ENCODE results near the gene PHOX2B. TPM values are rescaled to one million over a fixed set of nuclear protein-coding genes. Genes with fewer than 3 reads are reported as not detected.
A peak's percentile ranks its signal among the peaks of the same experiment; 100 is the strongest.

PHOX2B gene
- total RNA-seq, result not detected

- no peak for DNase-seq
- Mint-ChIP-seq H3K27ac (peak within 1 kb of the TSS; percentile 16), H3K36me3 (peaks cover 4% of the 10 kb centered on the region), H3K27me3 (peaks cover 93% of the 10 kb centered on the region), H3K4me1 (peaks cover 4% of the 10 kb centered on the region), H3K9me3 (peaks cover 3% of the 10 kb centered on the region), H3K4me3 (no peak within 1 kb of the TSS)
Measured at GRCh38 chr4:41748571-41749475, at the start of gene PHOX2B. Gene PHOX2B (minus strand): TSS chr4:41748725. CDS start chr4:41748610, 115 bp downstream.

- H3K4me3 Mint-ChIP-seq, result no peak overlapping the region
- H3K27me3 Mint-ChIP-seq, result peaks cover 10% of the 10 kb centered on the region
- H3K4me1 Mint-ChIP-seq, result no peaks in the 10 kb centered on the region
- H3K27ac Mint-ChIP-seq, result no peak overlapping the region
- H3K9me3 Mint-ChIP-seq, result no peaks in the 10 kb centered on the region
- DNase-seq, result no peak
- no peaks in the 10 kb centered on the region for H3K36me3 Mint-ChIP-seq
Measured at GRCh38 chr4:41797260-41797659, 48.7 kb upstream of the PHOX2B start.

GRCh38 chr4:41796545-41797210 lies 48.2 kb upstream of the PHOX2B start:
- H3K27ac Mint-ChIP-seq, result no peak overlapping the region
- no peak for DNase-seq
- no peaks in the 10 kb centered on the region for H3K9me3 Mint-ChIP-seq
- H3K4me1 Mint-ChIP-seq, result no peaks in the 10 kb centered on the region
- H3K27me3 Mint-ChIP-seq, result peaks cover 5% of the 10 kb centered on the region
- no peak overlapping the region for H3K4me3 Mint-ChIP-seq
- no peaks in the 10 kb centered on the region for H3K36me3 Mint-ChIP-seq

- Mint-ChIP-seq H3K4me3 (no peak overlapping the region), H3K27me3 (peaks cover 8% of the 10 kb centered on the region), H3K4me1 (no peaks in the 10 kb centered on the region), H3K9me3 (no peaks in the 10 kb centered on the region), H3K36me3 (no peaks in the 10 kb centered on the region), H3K27ac (no peak overlapping the region)
- DNase-seq, result no peak
Measured at GRCh38 chr4:41795796-41796385, 47.4 kb upstream of the PHOX2B start.

GRCh38 chr4:41792166-41792565 lies 43.6 kb upstream of the PHOX2B start:
- H3K4me3 Mint-ChIP-seq, result no peak overlapping the region

GRCh38 chr4:41791557-41791956 lies 43.0 kb upstream of the PHOX2B start:
- Mint-ChIP-seq H3K27me3 (peaks cover 13% of the 10 kb centered on the region), H3K4me1 (no peaks in the 10 kb centered on the region), H3K4me3 (no peak overlapping the region), H3K27ac (no peak overlapping the region), H3K9me3 (no peaks in the 10 kb centered on the region), H3K36me3 (no peaks in the 10 kb centered on the region)
- no peak for DNase-seq

More at GRCh38 chr4:41792166-41792565, 43.6 kb upstream of the PHOX2B start:
- Mint-ChIP-seq H3K9me3 (no peaks in the 10 kb centered on the region), H3K36me3 (no peaks in the 10 kb centered on the region), H3K27ac (no peak overlapping the region), H3K4me1 (no peaks in the 10 kb centered on the region), H3K27me3 (peaks cover 13% of the 10 kb centered on the region)
- DNase-seq, result no peak

GRCh38 chr4:41787931-41788330 lies 39.4 kb upstream of the PHOX2B start:
- no peak for DNase-seq
- H3K27ac Mint-ChIP-seq, result no peak overlapping the region
- peaks cover 16% of the 10 kb centered on the region for H3K27me3 Mint-ChIP-seq
- no peak overlapping the region for H3K4me3 Mint-ChIP-seq
- H3K9me3 Mint-ChIP-seq, result no peaks in the 10 kb centered on the region
- H3K4me1 Mint-ChIP-seq, result no peaks in the 10 kb centered on the region
- H3K36me3 Mint-ChIP-seq, result no peaks in the 10 kb centered on the region

- H3K9me3 Mint-ChIP-seq, result no peaks in the 10 kb centered on the region
- H3K4me3 Mint-ChIP-seq, result no peak overlapping the region
- no peaks in the 10 kb centered on the region for H3K36me3 Mint-ChIP-seq
- H3K27me3 Mint-ChIP-seq, result peaks cover 11% of the 10 kb centered on the region
- DNase-seq, result no peak
- no peak overlapping the region for H3K27ac Mint-ChIP-seq
- no peaks in the 10 kb centered on the region for H3K4me1 Mint-ChIP-seq
Measured at GRCh38 chr4:41785665-41786064, 37.1 kb upstream of the PHOX2B start.

GRCh38 chr4:41784191-41784979 lies 35.9 kb upstream of the PHOX2B start:
- Mint-ChIP-seq H3K36me3 (no peaks in the 10 kb centered on the region), H3K4me1 (no peaks in the 10 kb centered on the region), H3K4me3 (no peak overlapping the region), H3K27me3 (peaks cover 7% of the 10 kb centered on the region), H3K9me3 (no peaks in the 10 kb centered on the region), H3K27ac (no peak overlapping the region)
- no peak for DNase-seq

GRCh38 chr4:41776466-41776865 lies 27.9 kb upstream of the PHOX2B start:
- no peaks in the 10 kb centered on the region for H3K9me3 Mint-ChIP-seq
- H3K4me1 Mint-ChIP-seq, result no peaks in the 10 kb centered on the region
- DNase-seq, result no peak
- H3K4me3 Mint-ChIP-seq, result no peak overlapping the region
- no peak overlapping the region for H3K27ac Mint-ChIP-seq
- no peaks in the 10 kb centered on the region for H3K36me3 Mint-ChIP-seq
- H3K27me3 Mint-ChIP-seq, result no peaks in the 10 kb centered on the region

- no peak for DNase-seq
- Mint-ChIP-seq H3K4me3 (no peak overlapping the region), H3K27ac (no peak overlapping the region), H3K27me3 (peaks cover 25% of the 10 kb centered on the region), H3K9me3 (no peaks in the 10 kb centered on the region), H3K4me1 (no peaks in the 10 kb centered on the region), H3K36me3 (no peaks in the 10 kb centered on the region)
Measured at GRCh38 chr4:41763729-41764128, 15.2 kb upstream of the PHOX2B start.

- DNase-seq, result no peak
- no peak overlapping the region for H3K4me3 Mint-ChIP-seq
- H3K36me3 Mint-ChIP-seq, result no peaks in the 10 kb centered on the region
- H3K9me3 Mint-ChIP-seq, result no peaks in the 10 kb centered on the region
- no peaks in the 10 kb centered on the region for H3K4me1 Mint-ChIP-seq
- peaks cover 42% of the 10 kb centered on the region for H3K27me3 Mint-ChIP-seq
- no peak overlapping the region for H3K27ac Mint-ChIP-seq
Measured at GRCh38 chr4:41758884-41759283, 10.4 kb upstream of the PHOX2B start.

- no peak overlapping the region for H3K27ac Mint-ChIP-seq
Measured at GRCh38 chr4:41757521-41758156, 9.1 kb upstream of the PHOX2B start.

GRCh38 chr4:41753942-41754341 lies 5.4 kb upstream of the PHOX2B start:
- Mint-ChIP-seq H3K27me3 (peaks cover 71% of the 10 kb centered on the region), H3K4me3 (no peak overlapping the region), H3K36me3 (no peaks in the 10 kb centered on the region), H3K9me3 (no peaks in the 10 kb centered on the region), H3K4me1 (no peaks in the 10 kb centered on the region), H3K27ac (no peak overlapping the region)
- DNase-seq, result no peak

More at GRCh38 chr4:41757521-41758156, 9.1 kb upstream of the PHOX2B start:
- H3K27me3 Mint-ChIP-seq, result peaks cover 52% of the 10 kb centered on the region
- no peaks in the 10 kb centered on the region for H3K36me3 Mint-ChIP-seq
- H3K4me1 Mint-ChIP-seq, result no peaks in the 10 kb centered on the region
- no peak for DNase-seq
- no peaks in the 10 kb centered on the region for H3K9me3 Mint-ChIP-seq
- H3K4me3 Mint-ChIP-seq, result no peak overlapping the region
